HG02938 (cell line): ENCODE measurements around the gene TMEM245.
"Not testable (repeated sequence)": the region's sequence is repeated elsewhere in the genome, so short reads cannot be mapped to it uniquely, and the experiment has no call there.

Source experiments
- ATAC-seq: cut with Tn5 transposase; IDR thresholded peaks from one replicate; pipeline ENCODE4 v1.9.1; 2021; ENCODE audit warnings: mild to moderate bottlenecking, moderate library complexity; ENCODE audit not compliant: unreplicated experiment

TMEM245 gene

DNA sequence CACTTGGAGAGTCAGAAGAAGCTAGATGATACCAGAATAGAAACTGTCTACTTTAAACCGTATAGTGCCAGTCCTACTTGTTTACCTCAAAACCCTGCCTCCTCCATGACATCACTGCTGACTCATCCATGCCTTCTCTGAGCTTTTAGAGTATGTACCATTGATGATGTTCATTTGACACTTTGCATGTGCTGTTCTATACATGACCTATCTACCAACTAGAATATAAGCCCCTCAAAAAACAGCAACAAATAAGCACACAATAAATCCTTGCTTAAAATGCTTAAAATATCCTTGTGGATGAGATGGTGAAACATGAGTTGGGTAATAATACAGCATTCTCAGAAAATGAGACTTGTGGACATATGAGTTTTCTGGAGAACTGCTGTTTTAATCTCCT is 109.0 kb downstream of the TMEM245 start:
- ATAC-seq: peak; percentile 37

DNA sequence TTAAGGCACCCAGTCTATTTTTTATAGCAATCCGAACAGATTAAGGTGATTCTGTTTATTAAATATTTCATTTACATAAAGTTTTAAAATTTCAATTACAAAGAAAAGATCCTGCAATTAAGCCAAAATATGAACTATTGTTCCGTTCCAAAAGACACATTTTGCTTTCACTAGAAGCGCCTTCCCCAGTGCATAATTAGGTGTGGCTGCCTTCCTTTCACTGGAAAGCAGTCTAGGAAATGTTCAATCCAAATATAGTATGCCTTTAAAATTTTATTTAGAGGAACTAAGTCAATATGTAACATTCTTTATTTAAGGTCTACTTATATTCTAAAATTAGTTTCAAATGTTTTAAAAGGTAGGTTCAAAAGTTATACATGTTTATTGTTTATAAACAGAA is 114.1 kb downstream of the TMEM245 start:
- ATAC-seq: no peak

DNA sequence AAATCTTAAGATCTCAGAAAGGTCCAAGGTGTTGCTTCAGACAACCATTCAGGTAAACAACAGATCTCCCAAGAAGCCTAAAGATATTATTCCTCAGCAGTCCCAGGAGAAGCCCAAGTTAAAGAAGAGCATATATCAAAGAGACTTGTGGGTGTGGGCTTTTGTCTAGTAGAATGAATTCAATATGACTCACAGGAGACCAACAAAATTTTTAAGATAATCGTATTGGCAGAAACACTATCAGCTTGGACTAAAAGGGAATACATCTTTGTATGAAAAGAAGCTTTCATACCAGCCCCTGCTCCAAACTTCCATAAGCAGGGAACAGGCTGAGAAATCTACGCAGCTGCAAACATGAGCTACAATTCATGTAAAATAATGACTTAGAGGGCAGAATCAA is 116.6 kb downstream of the TMEM245 start:
- ATAC-seq: no peak

GRCh38 chr9:109002141-109002540 is 117.6 kb downstream of the TMEM245 start:
- no peak for ATAC-seq

GRCh38 chr9:109001275-109001676 is 118.5 kb downstream of the TMEM245 start:
- ATAC-seq: no peak

DNA sequence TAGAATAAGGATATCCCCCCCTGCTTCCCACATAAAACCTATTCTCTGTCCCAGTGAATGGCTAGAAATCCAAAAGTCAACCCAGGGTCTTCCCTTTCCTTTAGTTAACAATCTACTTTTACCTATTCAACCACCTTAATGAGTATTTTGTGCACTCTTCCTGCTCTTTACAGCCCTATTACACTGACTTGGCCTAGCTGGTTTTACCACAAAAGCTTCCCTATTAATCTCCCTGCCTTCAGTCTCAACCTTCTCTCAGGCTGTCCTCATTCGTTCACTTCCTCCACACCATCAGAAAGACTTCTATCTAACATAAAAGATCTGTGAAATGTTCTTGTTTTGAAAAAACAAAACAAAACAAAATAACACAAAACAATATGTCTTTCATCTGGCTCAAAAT is 122.6 kb downstream of the TMEM245 start:
- ATAC-seq: no peak

DNA sequence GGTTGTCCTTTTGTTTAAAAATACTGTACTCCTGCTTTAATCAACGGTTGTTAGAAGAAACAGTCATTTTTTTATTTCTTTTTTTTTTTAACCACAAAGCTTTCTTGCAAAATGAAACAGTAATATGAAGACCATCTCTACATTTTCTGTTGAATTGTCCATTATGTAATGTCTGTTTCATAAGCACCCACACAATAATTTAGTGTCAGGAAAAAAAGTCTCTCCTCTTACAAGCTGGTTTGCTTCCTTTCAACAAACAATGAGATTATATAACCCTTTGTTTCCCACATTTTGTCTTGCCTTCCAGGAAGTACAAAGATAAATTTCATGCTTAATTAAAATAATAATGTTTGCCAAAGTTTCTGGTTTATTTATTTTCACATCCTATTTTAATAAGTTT is 123.1 kb downstream of the TMEM245 start:
- no peak for ATAC-seq

DNA sequence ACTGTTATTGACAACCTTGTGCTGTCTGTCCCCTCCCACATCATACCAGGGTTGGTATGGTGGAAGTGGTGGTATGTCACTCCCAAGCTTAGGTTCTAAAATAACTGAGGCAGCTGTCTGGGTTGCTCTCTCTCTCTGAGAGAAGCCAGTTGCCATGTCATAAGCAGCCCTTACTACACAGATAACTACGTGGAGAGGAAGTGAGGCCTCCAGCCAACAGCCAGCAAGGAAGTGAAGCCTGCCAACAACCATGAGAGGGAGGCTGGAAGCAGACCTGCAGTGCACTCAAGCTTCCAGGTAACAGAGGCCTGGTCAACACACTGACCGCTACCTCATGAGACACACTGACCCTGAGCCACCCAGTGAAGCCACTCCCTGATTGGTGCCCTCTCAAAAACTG is 125.1 kb downstream of the TMEM245 start:
- ATAC-seq: peak; percentile 94

DNA sequence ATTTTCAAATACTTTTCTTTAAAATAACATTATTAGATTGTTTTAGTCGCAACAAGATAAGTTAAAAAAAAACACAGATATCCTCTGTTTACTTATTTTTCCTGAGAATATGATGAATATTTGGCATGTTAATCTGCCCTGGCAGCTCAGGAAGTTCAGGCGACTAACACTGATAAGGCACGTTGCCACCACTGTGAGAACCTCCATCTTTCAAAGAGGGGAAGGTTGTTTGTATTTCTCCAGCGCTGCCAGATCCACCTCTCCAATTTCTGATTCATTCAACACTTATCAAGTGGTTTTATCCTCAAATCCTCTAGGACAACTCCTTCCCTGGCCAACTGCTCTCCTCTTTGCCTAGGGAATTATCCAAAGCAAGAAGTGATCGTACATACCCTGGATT is 128.3 kb downstream of the TMEM245 start:
- no peak for ATAC-seq

GRCh38 chr9:108983885-108984284 is 135.9 kb downstream of the TMEM245 start:
- ATAC-seq: no peak

DNA sequence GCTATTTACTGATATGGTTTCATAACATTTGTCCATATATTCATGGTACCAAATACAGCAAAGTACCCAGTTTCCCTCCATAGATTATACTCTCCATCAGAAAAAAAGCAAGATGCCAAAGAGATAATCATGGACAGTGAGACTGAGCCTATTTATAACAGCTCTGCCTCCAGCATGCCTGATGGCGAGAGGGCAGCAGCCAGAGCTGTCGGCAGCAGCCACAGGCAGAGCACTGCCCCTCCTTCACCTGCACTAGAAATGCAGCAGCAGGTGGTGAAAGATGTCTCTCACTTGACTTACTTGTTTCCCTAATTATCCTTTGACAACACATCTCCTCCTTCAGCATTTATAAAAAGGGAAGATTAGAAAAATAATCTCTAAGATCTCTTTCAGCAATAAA is 138.9 kb downstream of the TMEM245 start:
- no peak for ATAC-seq

GRCh38 chr9:108978205-108978604 is 141.5 kb downstream of the TMEM245 start:
- no peak for ATAC-seq

DNA sequence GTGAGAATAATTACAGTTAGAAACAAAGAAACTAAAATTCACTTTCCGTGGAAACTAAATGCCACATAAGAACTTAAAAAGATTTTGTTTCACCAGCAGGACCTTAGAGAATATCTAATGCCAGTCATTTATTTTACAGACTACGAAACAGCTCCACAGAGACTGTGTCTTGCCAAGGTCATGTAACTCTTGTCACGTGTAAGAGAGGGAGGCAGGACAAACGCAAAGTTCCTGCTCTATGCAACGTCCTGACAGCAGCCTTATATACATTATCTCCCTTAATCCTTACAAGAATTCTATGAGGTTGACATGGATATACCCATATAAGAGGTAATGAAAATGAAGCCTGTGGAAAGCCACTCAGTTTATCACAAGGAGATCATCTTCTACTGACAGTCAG is 145.9 kb downstream of the TMEM245 start:
- ATAC-seq: no peak

DNA sequence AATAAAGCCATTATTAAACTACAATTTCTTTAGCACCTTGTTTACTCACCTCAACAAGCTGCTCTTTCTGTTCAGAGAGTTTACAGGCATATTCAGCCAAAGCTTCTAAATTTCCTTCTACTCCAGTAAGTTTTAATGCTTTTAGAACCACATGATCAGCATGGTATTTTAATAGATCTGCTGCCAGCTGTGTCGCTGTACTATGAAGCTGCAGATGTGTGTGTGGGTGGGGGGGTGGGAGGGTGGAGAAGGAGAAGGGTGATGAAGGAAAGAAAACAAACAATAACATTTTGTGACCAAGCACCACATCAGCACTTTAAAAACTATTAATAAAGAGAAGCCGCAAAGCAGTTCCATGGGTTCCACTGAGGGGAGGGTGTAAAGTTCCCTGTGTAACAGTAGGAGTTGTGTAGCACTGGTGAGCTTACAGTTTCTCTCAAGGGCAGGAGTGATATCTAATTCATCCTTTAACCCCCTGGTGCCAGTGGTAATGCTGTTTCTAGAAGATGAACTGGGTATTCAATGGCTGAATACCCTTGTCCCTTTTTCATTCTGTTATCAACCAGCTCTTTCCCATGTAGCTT is 147.0 kb downstream of the TMEM245 start:
- ATAC-seq: no peak

DNA sequence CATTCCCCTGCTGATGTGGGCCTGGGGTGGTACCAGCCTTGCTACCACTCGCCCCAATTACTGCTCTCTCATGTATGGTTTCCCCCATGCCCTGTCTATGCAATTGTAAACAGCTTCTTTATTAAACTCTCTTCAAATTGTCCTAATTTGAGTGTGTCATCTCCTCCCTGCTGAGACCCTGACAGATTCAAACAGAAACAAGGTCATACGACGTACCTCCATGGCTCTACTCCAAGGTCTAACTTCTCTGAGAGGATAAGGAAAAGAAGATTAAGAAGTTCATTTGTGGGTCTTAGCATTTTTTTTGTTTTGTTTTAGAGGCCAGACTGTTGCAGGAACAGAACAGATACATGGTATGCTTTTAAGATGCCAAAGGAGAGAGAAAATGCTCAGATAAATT is 147.6 kb downstream of the TMEM245 start:
- ATAC-seq: no peak

DNA sequence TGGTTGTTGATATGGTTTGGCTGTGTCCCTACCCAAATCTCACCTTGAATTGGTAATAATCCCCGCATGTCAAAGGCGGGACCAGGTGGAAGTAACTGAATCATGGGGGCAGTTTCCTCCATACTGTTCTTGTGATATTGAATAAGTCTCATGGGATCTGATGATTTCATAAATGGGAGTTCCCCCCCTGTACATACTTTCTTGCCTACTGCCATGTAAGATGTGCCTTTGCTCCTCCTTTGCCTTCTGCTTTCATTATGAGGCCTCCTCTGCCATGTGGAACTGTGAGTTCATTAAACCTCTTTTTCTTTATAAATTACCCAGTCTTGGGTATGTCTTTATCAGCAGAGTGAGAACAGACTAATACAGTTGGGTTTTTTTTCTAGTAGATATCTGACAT is 148.4 kb downstream of the TMEM245 start:
- ATAC-seq: not testable (repeated sequence)

DNA sequence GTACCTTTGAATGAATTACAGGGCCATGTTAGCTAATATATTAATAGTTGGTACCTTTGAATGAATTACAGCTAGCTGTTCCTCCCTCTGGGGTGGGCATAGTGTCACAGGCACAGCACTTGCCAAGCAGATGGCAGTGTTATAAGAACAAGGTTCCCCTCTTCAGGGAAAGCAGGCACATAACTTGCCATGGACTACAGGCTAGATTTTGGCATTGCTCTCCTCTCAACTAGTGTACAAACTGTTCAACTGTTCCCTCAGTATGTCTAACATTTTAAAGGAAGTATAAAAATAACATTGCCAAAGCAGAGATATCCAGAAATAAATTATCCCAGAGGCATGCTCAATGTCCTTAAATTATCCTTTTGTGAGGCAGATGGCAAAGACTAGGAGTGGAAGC is 151.8 kb downstream of the TMEM245 start:
- no peak for ATAC-seq
